Endothelial cell of umbilical vein (primary cell): ENCODE results near the gene CARD11. TPM values are rescaled to one million over a fixed set of nuclear protein-coding genes. Genes with fewer than 3 reads are reported as not detected.

Experiments used
- BruUV-seq: library from RNA; stranded (reverse); fragments of 400-500 nt; replicated peaks from 2 replicates; lab custom pipeline; 2021; lab: Mats Ljungman, UMichigan
- CTCF ChIA-PET: fragments of 300-600, 350-600 bp; sonication (Branson Sonifier 250); formaldehyde crosslinking; loops from one replicate; lab custom pipeline; 2021; ENCODE audit warnings: antibody characterized with exemption, inconsistent platforms; lab: Charles Lee
- POLR2A ChIA-PET: fragments of 300-600, 350-600 bp; sonication (Branson Sonifier 250); formaldehyde crosslinking; loops from one replicate; lab custom pipeline; 2021; ENCODE audit warnings: antibody characterized with exemption, inconsistent platforms; lab: Charles Lee
- DNase-seq: peaks from one replicate; pipeline ENCODE4 v3.0.0-alpha.2; 2011; ENCODE audit warnings: low read depth, low spot score
- FAIRE-seq: peaks from 2 replicates; lab custom pipeline; 2011; peaks lifted over from hg19 to GRCh38; lab: Jason Lieb, UNC
- H2AFZ ChIP-seq: 2 replicates; pipeline ENCODE4 v1.6.0; 2012; ENCODE audit warnings: low read depth, low read length, control low read depth, inconsistent platforms
- H3K27ac ChIP-seq: 2 replicates; pipeline ENCODE4 v1.5.1; 2011; ENCODE audit warnings: low read depth, mild to moderate bottlenecking, control low read depth, low read length, moderate library complexity; ENCODE audit not compliant: insufficient read depth
- H3K27me3 ChIP-seq, 2 experiments: 2 replicates each; pipeline versions ENCODE4 v1.6.0 to v1.6.1; 2011; ENCODE audit warnings: low read length in 2 of 2, mixed read lengths in 1 of 2; ENCODE audit not compliant: control insufficient read depth in 2 of 2, insufficient read depth in 2 of 2
- H3K36me3 ChIP-seq, 2 experiments: 2 replicates in 1 of 2; 3 replicates in 1 of 2; pipeline ENCODE4 v1.5.1; 2011; ENCODE audit warnings: low read length in 2 of 2, mild to moderate bottlenecking in 1 of 2, moderate library complexity in 1 of 2; ENCODE audit not compliant: control insufficient read depth in 2 of 2, insufficient read depth in 2 of 2; ENCODE audit errors: extremely low read depth in 1 of 2
- H3K4me1 ChIP-seq: 3 replicates; pipeline ENCODE4 v1.5.1; 2011; ENCODE audit warnings: mild to moderate bottlenecking, low read length; ENCODE audit not compliant: control insufficient read depth, insufficient read depth; ENCODE audit errors: extremely low read depth
- H3K4me2 ChIP-seq: 2 replicates; pipeline ENCODE4 v1.6.1; 2011; ENCODE audit warnings: low read length, control low read depth, mixed read lengths; ENCODE audit not compliant: insufficient read depth
- H3K4me3 ChIP-seq, 3 experiments: fragments of 200-600 bp in 1 of 3; sonication (generic), shearing (Covaris generic) in 1 of 3; replicated peaks in 1 of 3; 2 replicates each; pipeline ENCODE4 v1.5.1; 2011 to 2016; ENCODE audit warnings: control low read depth in 3 of 3, low read length in 3 of 3, mild to moderate bottlenecking in 2 of 3, inconsistent platforms in 1 of 3, low read depth in 1 of 3, moderate library complexity in 1 of 3; ENCODE audit not compliant: insufficient read depth in 1 of 3
- H3K79me2 ChIP-seq: 2 replicates; pipeline ENCODE4 v1.6.0; 2012; ENCODE audit warnings: low read length, inconsistent platforms; ENCODE audit not compliant: control insufficient read depth, insufficient read depth
- H3K9ac ChIP-seq: replicated peaks from 2 replicates; pipeline ENCODE3; 2011; ENCODE audit warnings: low read length, control low read depth; ENCODE audit not compliant: insufficient read depth; ENCODE audit errors: extremely low read depth
- H3K9me1 ChIP-seq: replicated peaks from 3 replicates; pipeline ENCODE4 v1.6.0; 2011; ENCODE audit warnings: mild to moderate bottlenecking, low read length; ENCODE audit not compliant: control insufficient read depth, insufficient read depth; ENCODE audit errors: extremely low read depth
- H3K9me3 ChIP-seq: replicated peaks from 2 replicates; pipeline ENCODE4 v1.5.1; 2012; ENCODE audit warnings: low read length, inconsistent platforms; ENCODE audit not compliant: control insufficient read depth, insufficient read depth
- H4K20me1 ChIP-seq: replicated peaks from 2 replicates; pipeline ENCODE3; 2011; ENCODE audit warnings: mild to moderate bottlenecking, low read length; ENCODE audit not compliant: control insufficient read depth, insufficient read depth; ENCODE audit errors: extremely low read depth
- CTCF ChIP-seq, 2 donors: IDR thresholded peaks; 1 replicate in 1 of 2; 2 replicates in 1 of 2; pipeline ENCODE4 v1.5.1; 2011; ENCODE audit warnings: low read length in 2 of 2, mild to moderate bottlenecking in 2 of 2, moderate library complexity in 2 of 2, control low read depth in 1 of 2, inconsistent platforms in 1 of 2, low read depth in 1 of 2; ENCODE audit not compliant: insufficient read depth in 1 of 2; ENCODE audit errors: extremely low read depth in 1 of 2
- EZH2 ChIP-seq: IDR thresholded peaks from 2 replicates; pipeline ENCODE4 v1.6.1; 2012; ENCODE audit warnings: borderline replicate concordance, low read depth, mild to moderate bottlenecking, moderate library complexity, low read length, inconsistent platforms; ENCODE audit not compliant: severe bottlenecking
- FOS ChIP-seq: IDR thresholded peaks from 2 replicates; pipeline ENCODE4 v1.6.1; 2011; ENCODE audit warnings: mild to moderate bottlenecking, low read length, moderate library complexity, borderline replicate concordance; ENCODE audit not compliant: insufficient read depth
- GATA2 ChIP-seq: IDR thresholded peaks from 2 replicates; pipeline ENCODE4 v1.7.0; 2011; ENCODE audit warnings: low read depth, mild to moderate bottlenecking, moderate library complexity, mixed read lengths, low read length; ENCODE audit not compliant: insufficient read length, insufficient read depth
- JUN ChIP-seq: IDR thresholded peaks from 2 replicates; pipeline ENCODE4 v1.6.1; 2011; ENCODE audit warnings: borderline replicate concordance, low read depth; ENCODE audit not compliant: insufficient read length, insufficient read depth
- MAX ChIP-seq: IDR thresholded peaks from 2 replicates; pipeline ENCODE4 v1.6.1; 2011; ENCODE audit not compliant: insufficient read depth, insufficient read length
- MYC ChIP-seq: IDR thresholded peaks from one replicate; pipeline ENCODE4 v1.6.1; 2011; ENCODE audit warnings: mild to moderate bottlenecking, low read depth, low read length
- POLR2A ChIP-seq: IDR thresholded peaks from 2 replicates; pipeline ENCODE4 v1.6.1; 2012; ENCODE audit warnings: low read depth, mild to moderate bottlenecking, control low read depth, low read length
- POLR2AphosphoS5 ChIP-seq: IDR thresholded peaks from 2 replicates; pipeline ENCODE4 v1.6.1; 2012; ENCODE audit warnings: low read depth, mild to moderate bottlenecking, control low read depth, low read length, moderate library complexity; ENCODE audit not compliant: insufficient read depth
- dilution Hi-C: fragments of 300-500 bp; cut with MboI; formaldehyde crosslinking; loops from one replicate; pipeline ENCODE4 v1.15.0; 2019; ENCODE audit warnings: low sequenced_read_pairs; ENCODE audit not compliant: extremely low pct_ligation_motif_present
- intact Hi-C: fragments of 100-400 bp; cut with micrococcal nuclease; formaldehyde crosslinking; loops from one replicate; pipeline ENCODE4 v1.10.0; 2022
- polyA plus RNA-seq, 4 experiments: library from polyadenylated mRNA; depleted of rRNA in 3 of 4; stranded (reverse) in 3 of 4; unstranded in 1 of 4; fragments of >200 nt; gene quantifications; 2 replicates each; pipeline versions ENCODE4 v1.2.1 to v1.2.3, GENCODE V29; 2011 to 2012; ENCODE audit warnings: missing spikeins in 1 of 4
- total RNA-seq: library from RNA; stranded (reverse); gene quantifications from 2 replicates; pipeline ENCODE4 v1.2.3, GENCODE V29; 2021

Gene CARD11
- total and polyA plus RNA-seq, 2 donors (not counting 3 experiments of a cell fraction or from before 2014, with no cell fraction given), result 20.4 to 41.8 TPM

GRCh38 chr7:2924866-2925840 is 118.5 kb downstream of the CARD11 start:
- no peak overlapping the region for H3K27ac ChIP-seq
- no peaks in the 10 kb centered on the region for H3K27me3 ChIP-seq
- no peak overlapping the region for H3K4me3 ChIP-seq
- BruUV-seq, result no TSS peak
- TF ChIP-seq MAX, result no peak
- TF ChIP-seq CTCF (IDR thresholded peaks at IDR 0.05; ENCODE audit: extremely low read depth in 1 of 2, insufficient read depth in 1 of 2, low read depth in 1 of 2, low read length in 2 of 2), result no peak
- no peak for TF ChIP-seq JUN
- TF ChIP-seq EZH2, result no peak
- TF ChIP-seq POLR2AphosphoS5, result no peak
- no peak for TF ChIP-seq GATA2
- no peak for TF ChIP-seq MYC
- no peak for TF ChIP-seq FOS
- TF ChIP-seq POLR2A, result no peak
- dilution Hi-C loops (no loop called here), intact Hi-C loops (no loop called here)
- DNase-seq (no peak), FAIRE-seq (no peak)
- no peak overlapping the region for H2AFZ ChIP-seq
- CTCF ChIA-PET, result interaction anchor here (1.0 kb wide), 2 partner anchors 9 kb away, joined by 3 to 4 read pairs; no protein-coding TSS in a partner anchor
- no peaks in the 10 kb centered on the region for H3K4me1 ChIP-seq
- H3K4me2 ChIP-seq, result no peak overlapping the region
- no peaks in the 10 kb centered on the region for H3K36me3 ChIP-seq
- POLR2A ChIA-PET, result no interaction called here
- H4K20me1 ChIP-seq, result no peaks in the 10 kb centered on the region
- H3K79me2 ChIP-seq, result no peaks in the 10 kb centered on the region
- no peak overlapping the region for H3K9ac ChIP-seq
- H3K9me3 ChIP-seq, result no peaks in the 10 kb centered on the region
- H3K9me1 ChIP-seq, result no peaks in the 10 kb centered on the region
